Liver (tissue), 9 donors: ENCODE results near the gene SMPD1. TPM values are rescaled to one million over a fixed set of nuclear protein-coding genes. Genes with fewer than 3 reads are reported as not detected.

Experiments
- DNase-seq: peaks from one replicate; pipeline ENCODE4 v3.0.0-alpha.2; 2017; ENCODE audit warnings: low spot score
- H3K27ac ChIP-seq, 2 donors: one replicate each; pipeline ENCODE4 v1.7.0; 2013; ENCODE audit warnings: inconsistent platforms in 2 of 2, low read length in 2 of 2, control low read depth in 1 of 2, low read depth in 1 of 2, mild to moderate bottlenecking in 1 of 2
- H3K27me3 ChIP-seq, 4 donors: one replicate each; pipeline versions ENCODE4 v1.6.1 to v1.7.0; 2013; ENCODE audit warnings: low read length in 3 of 4, inconsistent platforms in 1 of 4, mild to moderate bottlenecking in 1 of 4, moderate library complexity in 1 of 4; ENCODE audit not compliant: control insufficient read depth in 4 of 4, insufficient read depth in 4 of 4
- H3K36me3 ChIP-seq, 4 donors: one replicate each; pipeline versions ENCODE4 v1.6.1 to v1.7.0; 2013; ENCODE audit warnings: low read length in 3 of 4, mild to moderate bottlenecking in 3 of 4, low read depth in 1 of 4, moderate library complexity in 1 of 4; ENCODE audit not compliant: control insufficient read depth in 4 of 4, insufficient read depth in 3 of 4
- H3K4me1 ChIP-seq, 4 donors: one replicate each; pipeline versions ENCODE4 v1.6.1 to v1.7.0; 2013; ENCODE audit warnings: low read length in 3 of 4, mild to moderate bottlenecking in 3 of 4, moderate library complexity in 1 of 4; ENCODE audit not compliant: control insufficient read depth in 4 of 4, insufficient read depth in 4 of 4
- H3K4me3 ChIP-seq, 3 donors: one replicate each; pipeline versions ENCODE4 v1.6.1 to v1.7.0; 2013; ENCODE audit warnings: low read length in 3 of 3, control low read depth in 1 of 3, low read depth in 1 of 3, mild to moderate bottlenecking in 1 of 3
- H3K9ac ChIP-seq, 2 donors: one replicate each; pipeline ENCODE4 v1.7.0; 2013; ENCODE audit warnings: low read length in 2 of 2, mild to moderate bottlenecking in 2 of 2, moderate library complexity in 2 of 2, control low read depth in 1 of 2, low read depth in 1 of 2
- H3K9me3 ChIP-seq, 4 donors: one replicate each; pipeline versions ENCODE4 v1.6.1 to v1.7.0; 2013; ENCODE audit warnings: low read length in 3 of 4; ENCODE audit not compliant: control insufficient read depth in 4 of 4
- ATF3 ChIP-seq: IDR thresholded peaks from 2 replicates; pipeline ENCODE4 v1.6.1; 2016; ENCODE audit warnings: antibody characterized with exemption
- CTCF ChIP-seq: fragments of 150-350 bp; IDR thresholded peaks from 2 replicates; pipeline ENCODE4 v1.5.1; 2017; ENCODE audit warnings: improper control_type of control experiment, low read depth, low read length; ENCODE audit not compliant: missing input control
- EGR1 ChIP-seq, 2 donors: IDR thresholded peaks; 2 replicates each; pipeline ENCODE4 v1.6.1; 2016 to 2018; ENCODE audit warnings: antibody characterized with exemption in 2 of 2, low read depth in 2 of 2
- FOXA1 ChIP-seq: IDR thresholded peaks from 2 replicates; pipeline ENCODE4 v1.6.1; 2016; ENCODE audit warnings: antibody characterized with exemption
- FOXA2 ChIP-seq: IDR thresholded peaks from 2 replicates; pipeline ENCODE4 v1.6.1; 2016; ENCODE audit warnings: antibody characterized with exemption
- HNF4A ChIP-seq, 2 donors: conservative IDR thresholded peaks; 2 replicates each; pipeline ENCODE4 v1.6.1; 2016; ENCODE audit warnings: antibody characterized with exemption in 2 of 2, mild to moderate bottlenecking in 2 of 2
- HNF4G ChIP-seq: IDR thresholded peaks from 2 replicates; pipeline ENCODE4 v1.6.1; 2016; ENCODE audit warnings: antibody characterized with exemption
- JUND ChIP-seq, 2 donors: IDR thresholded peaks; 2 replicates each; pipeline ENCODE4 v1.6.1; 2016; ENCODE audit warnings: antibody characterized with exemption in 2 of 2
- NR2F2 ChIP-seq: IDR thresholded peaks from 2 replicates; pipeline ENCODE4 v1.6.1; 2016; ENCODE audit warnings: antibody characterized with exemption
- REST ChIP-seq: IDR thresholded peaks from 2 replicates; pipeline ENCODE4 v1.6.1; 2016; ENCODE audit warnings: antibody characterized with exemption, mild to moderate bottlenecking
- RXRA ChIP-seq, 2 donors: IDR thresholded peaks; 2 replicates each; pipeline ENCODE4 v1.6.1; 2017 to 2018; ENCODE audit warnings: antibody characterized with exemption in 2 of 2, mild to moderate bottlenecking in 1 of 2
- SP1 ChIP-seq: IDR thresholded peaks from 2 replicates; pipeline ENCODE4 v1.6.1; 2018; ENCODE audit warnings: antibody characterized with exemption, mild to moderate bottlenecking
- TAF1 ChIP-seq: conservative IDR thresholded peaks from 2 replicates; pipeline ENCODE4 v1.6.1; 2016; ENCODE audit warnings: antibody characterized with exemption, mild to moderate bottlenecking
- YY1 ChIP-seq: IDR thresholded peaks from 2 replicates; pipeline ENCODE4 v1.6.1; 2016; ENCODE audit warnings: antibody characterized with exemption, mild to moderate bottlenecking
- WGBS: extraction: QIAGEN DNeasy Blood & Tissue Kit; methylation state at CpG from one replicate; pipeline ENCODE4 v1.1.7; 2013; 5-methylcytosine and 5-hydroxymethylcytosine counted together
- polyA plus RNA-seq, 2 donors: library from polyadenylated mRNA; stranded (reverse) in 1 of 2; unstranded in 1 of 2; fragments of 200-250 nt in 1 of 2; fragments of >200 nt in 1 of 2; fragmentation: Nextera tagmentation in 1 of 2; extraction: Ambion mirVana in 1 of 2; gene quantifications; one replicate each; pipeline versions ENCODE4 v1.2.1 to v1.2.3, GENCODE V29; 2013 to 2015
- total RNA-seq, 2 donors: library from RNA; depleted of rRNA; stranded (reverse); fragments of >200 nt; gene quantifications; one replicate each; pipeline ENCODE4 v1.2.3, GENCODE V29; 2014
- donor health status: healthy.
- donor health status: healthy.
- donor health status: healthy.
- donor health status: healthy.
- donor health status: healthy.

The SMPD1 gene
- total and polyA plus RNA-seq, 4 donors, result 15.4 to 91.6 (median 45.4) TPM

DNA sequence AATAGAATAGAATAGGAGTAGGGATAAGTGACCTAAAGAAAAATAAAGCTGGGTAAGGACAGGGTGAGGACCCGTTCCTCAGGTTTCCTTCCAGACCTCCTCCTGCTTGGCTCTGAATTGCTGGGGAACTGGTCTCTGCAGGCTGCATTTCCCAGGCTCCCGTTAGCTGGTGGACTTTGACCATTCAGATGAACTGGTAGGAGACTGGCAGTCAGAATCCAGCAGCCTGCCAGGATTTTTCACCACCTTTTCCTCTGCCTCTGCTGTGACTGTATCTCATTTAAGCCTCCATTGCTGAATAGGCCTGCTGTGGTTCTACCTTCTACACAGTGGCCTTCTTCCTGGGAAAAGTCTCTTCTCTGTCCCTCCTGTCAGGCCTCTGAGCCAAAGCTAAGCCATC lies 24.6 kb upstream of the SMPD1 start (continued):
- TF ChIP-seq CTCF, result no peak
- no peak for TF ChIP-seq EGR1 (IDR thresholded peaks at IDR 0.05; ENCODE audit: low read depth in 2 of 2)

GRCh38 chr11:6371825-6372224 lies 18.4 kb upstream of the SMPD1 start:
- WGBS, result 88% methylated on average over 6 of the region's 6 CpGs
- no peaks in the 10 kb centered on the region for H3K9me3 ChIP-seq
- TF ChIP-seq REST (no peak), HNF4A (conservative IDR thresholded peaks at IDR 0.05) (no peak)
- DNase-seq, result no peak
- H3K9ac ChIP-seq, result no peak overlapping the region
- no peak overlapping the region for H3K27ac ChIP-seq
- peaks cover 0 to 3% (median 0%) of the 10 kb centered on the region in 4 donors for H3K36me3 ChIP-seq
- no peak overlapping the region for H3K4me3 ChIP-seq
- H3K4me1 ChIP-seq, result no peaks in the 10 kb centered on the region
- no peaks in the 10 kb centered on the region for H3K27me3 ChIP-seq

- H3K9me3 ChIP-seq, result no peaks in the 10 kb centered on the region
- H3K4me1 ChIP-seq, result no peaks in the 10 kb centered on the region
- H3K9ac ChIP-seq, result no peak overlapping the region
- no peak overlapping the region for H3K27ac ChIP-seq
- 42% methylated on average over 4 of the region's 4 CpGs for WGBS
- peaks cover 0 to 3% (median 0%) of the 10 kb centered on the region in 4 donors for H3K36me3 ChIP-seq
- no peak overlapping the region for H3K4me3 ChIP-seq
- H3K27me3 ChIP-seq, result no peaks in the 10 kb centered on the region
- DNase-seq, result no peak
- no peak for TF ChIP-seq REST
- no peak for TF ChIP-seq SP1
- TF ChIP-seq HNF4G, result no peak
- TF ChIP-seq YY1, result no peak
- TF ChIP-seq HNF4A (conservative IDR thresholded peaks at IDR 0.05), result no peak
- TF ChIP-seq FOXA2, result no peak
- TF ChIP-seq ATF3, result no peak
- TF ChIP-seq FOXA1, result no peak
- no peak for TF ChIP-seq RXRA (IDR thresholded peaks at IDR 0.05)
- TF ChIP-seq JUND (IDR thresholded peaks at IDR 0.05), result no peak
- no peak for TF ChIP-seq CTCF
- no peak for TF ChIP-seq TAF1
- TF ChIP-seq NR2F2, result no peak
- no peak for TF ChIP-seq EGR1 (IDR thresholded peaks at IDR 0.05; ENCODE audit: low read depth in 2 of 2)
Observed at GRCh38 chr11:6377902-6378639, 12.2 kb upstream of the SMPD1 start.
